Heart left ventricle (tissue), 13 donors: ENCODE results near the gene SLC9A5.

Source experiments
- CTCF ChIP-seq, 12 donors: fragments of 200-600 bp; sonication (generic) in 4 of 12; IDR thresholded peaks; one replicate each; pipeline versions ENCODE4 v1.5.0 to v1.8.0; 2018 to 2022; ENCODE audit warnings: antibody characterized with exemption in 12 of 12, mild to moderate bottlenecking in 5 of 12
- POLR2A ChIP-seq, 2 donors: fragments of 450-650 bp; IDR thresholded peaks; one replicate each; pipeline ENCODE4 v1.6.1; 2017; ENCODE audit warnings: antibody characterized with exemption in 2 of 2, mild to moderate bottlenecking in 2 of 2, moderate library complexity in 2 of 2
- donor health status: ischemic (EF 13 %, LVEDD 7.1; RV severe dilation, severe dysfunction).
- donor health status: DM: no; HTN: yes; CAD: no.
- donor health status: DM: no; HTN: no; CAD: no.
- donor health status: ischemic (EF 25% LVEDD 6.9; RV normal size, moderate dysfunction).
- donor health status: ischemic (EF 25% LVEDD 5.7; RV mildly dilated, moderate dysfunction).
- donor health status: ischemic (EF 35%, LVEDD 5.7; RV mildly dilated, moderate dysfunction).
- donor health status: nonischemic (EF 11% LVEDD 7.7; RV severe dilation, severe dysfunction).
- donor health status: DM: yes; HTN: yes; CAD: no.
- donor health status: PGD.
- donor health status: ischemic (EF 29% LVEDD 5.4; RV normal size, mild dysfunction).
- donor health status: nonischemic (EF 23%, LVEDD 6.1; RV moderate dilation, normal function).

GRCh38 chr16:67282447-67282805 lies 33.6 kb downstream of the SLC9A5 start:
- TF ChIP-seq POLR2A (IDR thresholded peaks at IDR 0.05) (no peak), CTCF (IDR thresholded peaks at IDR 0.05) (no peak)
